SH-SY5Y (cell line): Measurements from ENCODE around the gene TMEM130.

Experiments
- GATA2 ChIP-seq: IDR thresholded peaks from 2 replicates; pipeline ENCODE4 v1.6.1; 2011; ENCODE audit warnings: mild to moderate bottlenecking, low read depth, low read length
- GATA3 ChIP-seq: IDR thresholded peaks from 2 replicates; pipeline ENCODE4 v1.6.1; 2011; ENCODE audit warnings: low read depth, mild to moderate bottlenecking, low read length, moderate library complexity

GRCh38 chr7:98892609-98893008 lies 22.8 kb upstream of the TMEM130 start:
- TF ChIP-seq GATA3 (no peak), GATA2 (no peak)
